ENCODE results near the gene KRT38. TPM values are rescaled to one million over a fixed set of nuclear protein-coding genes. Genes with fewer than 3 reads are reported as not detected.

Gene KRT38
- total RNA-seq, 1 experiment from 2014 or later = not detected

DNA sequence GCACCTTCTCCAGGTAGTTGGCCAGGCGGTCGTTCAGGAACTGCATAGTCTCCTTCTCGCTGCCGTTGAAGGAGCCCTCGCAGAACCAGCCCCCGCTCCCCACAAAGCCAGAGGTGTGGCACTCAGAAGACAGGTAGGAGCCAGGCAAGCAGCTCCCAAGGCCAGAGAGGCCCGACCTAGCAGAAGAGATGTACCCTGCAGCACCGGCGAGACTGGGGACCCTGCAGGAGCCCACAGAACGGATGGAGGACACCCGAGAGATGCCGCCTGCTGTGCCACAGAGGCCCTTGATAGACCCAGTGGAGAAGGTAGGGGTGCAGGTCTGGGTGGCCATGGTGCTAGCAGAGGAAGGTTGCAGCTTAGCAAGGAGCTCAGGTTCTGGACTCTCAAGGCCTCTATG is 48.7 kb upstream of the KRT38 start, which contains the start of gene KRT36:
Gene KRT36, minus strand, starts transcription at position 380 of the 400 bp plus-strand sequence. Its CDS starts 46 bp downstream, at position 334.
- H3K4me2 ChIP-seq (ENCODE audit: insufficient read depth, insufficient read length, low read length) = no peak within 1 kb of the TSS
- no peak within 1 kb of the TSS for H4K91ac ChIP-seq (ENCODE audit: insufficient read length, low read depth, low read length)
- WGBS (ENCODE audit: extremely low coverage, insufficient read length, low lambda C conversion rate) = no CpG with 5 or more reads among the region's 12 CpGs
- H3K18ac ChIP-seq (ENCODE audit: insufficient read length, low read depth, low read length) = no peak within 1 kb of the TSS
- no peak within 1 kb of the TSS for H2BK15ac ChIP-seq (ENCODE audit: low read depth, low read length)
- H3K4ac ChIP-seq (ENCODE audit: low read depth, low read length) = no peak within 1 kb of the TSS
- no peaks in the 10 kb centered on the region for H3K36me3 Mint-ChIP-seq (ENCODE audit: insufficient read depth in 1 of 3, low read depth in 3 of 3)
- no peak within 1 kb of the TSS for H2BK120ac ChIP-seq (ENCODE audit: low read depth, low read length, poor library complexity, severe bottlenecking)
- H3K27me3 ChIP-seq (ENCODE audit: insufficient read depth, low read length) = no peaks in the 10 kb centered on the region
- H3K23ac ChIP-seq (ENCODE audit: insufficient read length, low read depth, low read length) = no peak within 1 kb of the TSS
- H4K5ac ChIP-seq (ENCODE audit: insufficient read length, low read depth, low read length) = no peak within 1 kb of the TSS
- H3K27ac ChIP-seq (ENCODE audit: insufficient read length, low read depth, low read length) = no peak within 1 kb of the TSS
- peaks cover 1 to 2% of the 10 kb centered on the region in 2 experiments; a peak in 2 of 4 replicates for H3K4me1 Mint-ChIP-seq
- H3K9me3 Mint-ChIP-seq = no peaks in the 10 kb centered on the region
- no peak within 1 kb of the TSS for H3T11ph ChIP-seq (ENCODE audit: low read length)
- TF ChIP-seq, protein P1, sequence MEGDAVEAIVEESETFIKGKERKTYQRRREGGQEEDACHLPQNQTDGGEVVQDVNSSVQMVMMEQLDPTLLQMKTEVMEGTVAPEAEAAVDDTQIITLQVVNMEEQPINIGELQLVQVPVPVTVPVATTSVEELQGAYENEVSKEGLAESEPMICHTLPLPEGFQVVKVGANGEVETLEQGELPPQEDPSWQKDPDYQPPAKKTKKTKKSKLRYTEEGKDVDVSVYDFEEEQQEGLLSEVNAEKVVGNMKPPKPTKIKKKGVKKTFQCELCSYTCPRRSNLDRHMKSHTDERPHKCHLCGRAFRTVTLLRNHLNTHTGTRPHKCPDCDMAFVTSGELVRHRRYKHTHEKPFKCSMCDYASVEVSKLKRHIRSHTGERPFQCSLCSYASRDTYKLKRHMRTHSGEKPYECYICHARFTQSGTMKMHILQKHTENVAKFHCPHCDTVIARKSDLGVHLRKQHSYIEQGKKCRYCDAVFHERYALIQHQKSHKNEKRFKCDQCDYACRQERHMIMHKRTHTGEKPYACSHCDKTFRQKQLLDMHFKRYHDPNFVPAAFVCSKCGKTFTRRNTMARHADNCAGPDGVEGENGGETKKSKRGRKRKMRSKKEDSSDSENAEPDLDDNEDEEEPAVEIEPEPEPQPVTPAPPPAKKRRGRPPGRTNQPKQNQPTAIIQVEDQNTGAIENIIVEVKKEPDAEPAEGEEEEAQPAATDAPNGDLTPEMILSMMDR (conservative IDR thresholded peaks at IDR 0.05) = no peak
- H3K56ac ChIP-seq (ENCODE audit: insufficient read length, low read depth, low read length) = no peak within 1 kb of the TSS
- peaks cover 34% of the 10 kb centered on the region for H3K27me3 Mint-ChIP-seq (ENCODE audit: low read depth)
- H3K79me2 ChIP-seq (ENCODE audit: insufficient read depth, low read length) = no peaks in the 10 kb centered on the region
- no peak within 1 kb of the TSS for H3K14ac ChIP-seq (ENCODE audit: insufficient read depth, low read length)
- DNase-seq = no peak
- H3K27ac Mint-ChIP-seq = peak within 1 kb of the TSS in 1 of 3 experiments; percentile 31; a peak in 1 of 7 replicates
- no peaks in the 10 kb centered on the region for H3K9me3 ChIP-seq (ENCODE audit: control insufficient read depth, low read depth, low read length)
- no peak within 1 kb of the TSS for H4K8ac ChIP-seq (replicated peaks; ENCODE audit: insufficient read length, low read depth, low read length)
- no peak within 1 kb of the TSS for H2BK12ac ChIP-seq (ENCODE audit: insufficient read length, low read depth, low read length)
- no peaks in the 10 kb centered on the region for H4K20me1 ChIP-seq (ENCODE audit: control insufficient read depth, insufficient read depth, insufficient read length)
- no peak within 1 kb of the TSS for H2AK5ac ChIP-seq (ENCODE audit: insufficient read length, low read length)
- no peak within 1 kb of the TSS for H2BK20ac ChIP-seq (ENCODE audit: low read depth, low read length, poor library complexity, severe bottlenecking)
- no peak within 1 kb of the TSS for H2AFZ ChIP-seq (ENCODE audit: low read length)
- H3K9ac ChIP-seq (ENCODE audit: extremely low read depth, insufficient read length, low read length) = no peak within 1 kb of the TSS
- H2BK5ac ChIP-seq (ENCODE audit: insufficient read length, low read length) = no peak within 1 kb of the TSS
- H3K4me3 Mint-ChIP-seq = no peak within 1 kb of the TSS
- peaks cover 3% of the 10 kb centered on the region for H3K23me2 ChIP-seq (ENCODE audit: insufficient read length, low read depth, low read length, poor library complexity, severe bottlenecking)
- no peaks in the 10 kb centered on the region for H3K4me1 ChIP-seq (ENCODE audit: insufficient read depth, low read length)
- no peaks in the 10 kb centered on the region for H3K79me1 ChIP-seq (ENCODE audit: insufficient read depth, low read depth, low read length, poor library complexity, severe bottlenecking)

Measured in H9 (cell line).